H9 (cell line): ENCODE results near the gene DHX35. TPM values are rescaled to one million over a fixed set of nuclear protein-coding genes. Genes with fewer than 3 reads are reported as not detected.

Source experiments
- DNase-seq: peaks from one replicate; pipeline ENCODE4 v3.0.0-alpha.2; 2017
- H2AFZ ChIP-seq: one replicate; pipeline ENCODE4 v1.6.1; 2013; ENCODE audit warnings: mild to moderate bottlenecking, low read length, control low read depth, moderate library complexity
- H2AK5ac ChIP-seq: 2 replicates; pipeline ENCODE4 v1.6.1; 2013; ENCODE audit warnings: low read length, control low read depth, mixed read lengths; ENCODE audit not compliant: insufficient read length
- H2BK120ac ChIP-seq: one replicate; pipeline ENCODE4 v1.6.1; 2013; ENCODE audit warnings: low read depth, mild to moderate bottlenecking, low read length, control low read depth, inconsistent platforms; ENCODE audit not compliant: poor library complexity, severe bottlenecking
- H2BK12ac ChIP-seq: 2 replicates; pipeline ENCODE4 v1.6.1; 2013; ENCODE audit warnings: low read length, control low read depth, mixed read lengths, low read depth; ENCODE audit not compliant: insufficient read length
- H2BK15ac ChIP-seq: 2 replicates; pipeline ENCODE4 v1.6.1; 2013; ENCODE audit warnings: low read depth, low read length, control low read depth
- H2BK20ac ChIP-seq: one replicate; pipeline ENCODE4 v1.6.1; 2013; ENCODE audit warnings: low read depth, mild to moderate bottlenecking, low read length, control low read depth, inconsistent platforms; ENCODE audit not compliant: poor library complexity, severe bottlenecking
- H2BK5ac ChIP-seq: 2 replicates; pipeline ENCODE4 v1.6.1; 2013; ENCODE audit warnings: low read length, control low read depth, mixed read lengths; ENCODE audit not compliant: insufficient read length
- H3K14ac ChIP-seq: 2 replicates; pipeline ENCODE4 v1.6.1; 2013; ENCODE audit warnings: low read length, control low read depth; ENCODE audit not compliant: insufficient read depth
- H3K18ac ChIP-seq: 2 replicates; pipeline ENCODE4 v1.6.1; 2013; ENCODE audit warnings: low read depth, mild to moderate bottlenecking, mixed read lengths, low read length, control low read depth; ENCODE audit not compliant: insufficient read length
- H3K23ac ChIP-seq: 2 replicates; pipeline ENCODE4 v1.6.1; 2013; ENCODE audit warnings: low read length, control low read depth, mixed read lengths, low read depth; ENCODE audit not compliant: insufficient read length
- H3K23me2 ChIP-seq: 2 replicates; pipeline ENCODE4 v1.6.1; 2013; ENCODE audit warnings: low read depth, mild to moderate bottlenecking, mixed read lengths, low read length, control low read depth; ENCODE audit not compliant: insufficient read length, poor library complexity, severe bottlenecking
- H3K27ac ChIP-seq: 2 replicates; pipeline ENCODE4 v1.5.1; 2013; ENCODE audit warnings: low read length, control low read depth, mixed read lengths, low read depth; ENCODE audit not compliant: insufficient read length
- H3K27me3 ChIP-seq: 2 replicates; pipeline ENCODE4 v1.6.1; 2013; ENCODE audit warnings: low read length, control low read depth, inconsistent platforms; ENCODE audit not compliant: insufficient read depth
- H3K4ac ChIP-seq: 2 replicates; pipeline ENCODE4 v1.6.1; 2013; ENCODE audit warnings: low read depth, mild to moderate bottlenecking, control low read depth, inconsistent platforms, low read length, moderate library complexity
- H3K4me1 ChIP-seq: 2 replicates; pipeline ENCODE4 v1.6.1; 2013; ENCODE audit warnings: low read length, control low read depth, inconsistent platforms; ENCODE audit not compliant: insufficient read depth
- H3K4me2 ChIP-seq: 2 replicates; pipeline ENCODE4 v1.6.1; 2013; ENCODE audit warnings: low read length, control low read depth, mixed read lengths; ENCODE audit not compliant: insufficient read length, insufficient read depth
- H3K56ac ChIP-seq: 2 replicates; pipeline ENCODE4 v1.6.1; 2013; ENCODE audit warnings: low read depth, mild to moderate bottlenecking, mixed read lengths, low read length, control low read depth; ENCODE audit not compliant: insufficient read length
- H3K79me1 ChIP-seq: 2 replicates; pipeline ENCODE4 v1.6.1; 2013; ENCODE audit warnings: low read depth, mild to moderate bottlenecking, moderate library complexity, low read length, control low read depth, inconsistent platforms; ENCODE audit not compliant: insufficient read depth, poor library complexity, severe bottlenecking
- H3K79me2 ChIP-seq: 2 replicates; pipeline ENCODE4 v1.6.1; 2013; ENCODE audit warnings: low read length, control low read depth, inconsistent platforms; ENCODE audit not compliant: insufficient read depth
- H3K9ac ChIP-seq: 2 replicates; pipeline ENCODE4 v1.6.1; 2013; ENCODE audit warnings: low read length, control low read depth, mixed read lengths; ENCODE audit not compliant: insufficient read length; ENCODE audit errors: extremely low read depth
- H3K9me3 ChIP-seq: one replicate; pipeline ENCODE4 v1.6.1; 2013; ENCODE audit warnings: low read depth, low read length, inconsistent platforms; ENCODE audit not compliant: control insufficient read depth
- H3T11ph ChIP-seq: one replicate; pipeline ENCODE4 v1.6.1; 2013; ENCODE audit warnings: mild to moderate bottlenecking, low read length, control low read depth, inconsistent platforms
- H4K20me1 ChIP-seq: one replicate; pipeline ENCODE4 v1.6.1; 2013; ENCODE audit not compliant: control insufficient read depth, insufficient read length, insufficient read depth
- H4K5ac ChIP-seq: 2 replicates; pipeline ENCODE4 v1.6.1; 2013; ENCODE audit warnings: low read depth, mild to moderate bottlenecking, mixed read lengths, low read length, control low read depth; ENCODE audit not compliant: insufficient read length
- H4K8ac ChIP-seq: replicated peaks from 2 replicates; pipeline ENCODE4 v1.6.1; 2013; ENCODE audit warnings: low read length, control low read depth, mixed read lengths, low read depth; ENCODE audit not compliant: insufficient read length
- H4K91ac ChIP-seq: 2 replicates; pipeline ENCODE4 v1.6.1; 2013; ENCODE audit warnings: low read depth, mild to moderate bottlenecking, moderate library complexity, mixed read lengths, low read length, control low read depth; ENCODE audit not compliant: insufficient read length
- H3K27ac Mint-ChIP-seq, 3 experiments: 2 replicates in 2 of 3; 3 replicates in 1 of 3; pipeline ENCODE4 v1.8.0; 2020 to 2021; ENCODE audit warnings: mixed read lengths in 3 of 3, mild to moderate bottlenecking in 1 of 3, moderate library complexity in 1 of 3
- H3K27me3 Mint-ChIP-seq: 2 replicates; pipeline ENCODE4 v1.8.0; 2021; ENCODE audit warnings: low read depth, mild to moderate bottlenecking, moderate library complexity, mixed read lengths
- H3K36me3 Mint-ChIP-seq, 3 experiments: 2 replicates in 2 of 3; 3 replicates in 1 of 3; pipeline ENCODE4 v1.8.0; 2020 to 2021; ENCODE audit warnings: low read depth in 3 of 3, mixed read lengths in 3 of 3; ENCODE audit not compliant: insufficient read depth in 1 of 3
- H3K4me1 Mint-ChIP-seq, 2 experiments: 2 replicates each; pipeline ENCODE4 v1.8.0; 2020; ENCODE audit warnings: mixed read lengths in 2 of 2
- H3K4me3 Mint-ChIP-seq, 2 experiments: 2 replicates in 1 of 2; 3 replicates in 1 of 2; pipeline ENCODE4 v1.8.0; 2020 to 2021; ENCODE audit warnings: mild to moderate bottlenecking in 2 of 2, mixed read lengths in 2 of 2, moderate library complexity in 1 of 2
- H3K9me3 Mint-ChIP-seq, 2 experiments: 2 replicates in 1 of 2; 3 replicates in 1 of 2; pipeline ENCODE4 v1.8.0; 2020; ENCODE audit warnings: mild to moderate bottlenecking in 2 of 2, mixed read lengths in 2 of 2, moderate library complexity in 1 of 2
- WGBS: extraction: QIAGEN DNeasy Blood & Tissue Kit; methylation state at CpG from one replicate; pipeline ENCODE4 v1.1.7; 2013; ENCODE audit warnings: missing lambda C conversion rate, low lambda C conversion rate, mixed read lengths; ENCODE audit not compliant: insufficient read length; ENCODE audit errors: extremely low coverage; 5-methylcytosine and 5-hydroxymethylcytosine counted together
- total RNA-seq: library from RNA; stranded (reverse); gene quantifications from 2 replicates; pipeline ENCODE4 v1.2.1, GENCODE V29; 2021
- TF ChIP-seq, protein P1 (sequence below): fragments of 200-600 bp; sonication (generic); conservative IDR thresholded peaks from 3 replicates; pipeline ENCODE4 v1.8.0; 2021; ENCODE audit warnings: antibody characterized with exemption, mild to moderate bottlenecking

Gene DHX35
- total RNA-seq, 1 experiment from 2014 or later = 14.4 TPM

DNA sequence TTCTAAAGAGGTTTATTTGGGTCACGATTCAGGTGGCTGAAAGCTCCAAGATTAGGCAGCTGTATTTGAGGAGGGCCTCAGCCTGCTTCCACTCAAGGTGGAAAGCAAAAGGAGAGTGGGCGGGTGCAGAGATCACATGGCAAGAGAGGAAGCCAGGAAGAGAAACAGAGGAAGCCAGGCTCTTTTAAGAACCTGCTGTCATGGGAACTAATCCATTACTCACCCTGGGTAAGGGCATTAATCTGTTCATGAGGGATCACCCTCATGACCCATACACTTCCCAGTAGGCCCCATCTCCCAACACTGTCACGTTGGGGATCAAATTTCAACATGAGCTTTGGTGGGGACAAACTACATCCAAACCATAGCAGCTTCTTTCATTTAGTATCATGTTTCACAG, 53.9 kb downstream of the DHX35 start:
- no peak overlapping the region for H2BK120ac ChIP-seq
- no peaks in the 10 kb centered on the region for H4K20me1 ChIP-seq
- no peak overlapping the region for H2AFZ ChIP-seq
- no peak overlapping the region for H3K14ac ChIP-seq
- Mint-ChIP-seq H3K4me3 (no peak overlapping the region), H3K27me3 (no peaks in the 10 kb centered on the region), H3K9me3 (peaks cover 0 to 4% of the 10 kb centered on the region in 2 experiments; a peak in 1 of 5 replicates), H3K27ac (peak overlapping the region in 1 of 3 experiments; percentile 52; a peak in 2 of 7 replicates), H3K36me3 (peaks cover 31 to 71% (median 66%) of the 10 kb centered on the region in 3 experiments), H3K4me1 (peaks cover 3 to 4% of the 10 kb centered on the region in 2 experiments; a peak in 3 of 4 replicates)
- no peak overlapping the region for H3K27ac ChIP-seq
- H3K27me3 ChIP-seq = no peaks in the 10 kb centered on the region
- DNase-seq = no peak
- H4K8ac ChIP-seq = no peak overlapping the region
- no peaks in the 10 kb centered on the region for H3K79me1 ChIP-seq
- H4K91ac ChIP-seq = no peak overlapping the region
- H3K23me2 ChIP-seq = no peaks in the 10 kb centered on the region
- no peak overlapping the region for H4K5ac ChIP-seq
- H2BK15ac ChIP-seq = no peak overlapping the region
- H3T11ph ChIP-seq = no peak overlapping the region
- H3K4ac ChIP-seq = no peak overlapping the region
- TF ChIP-seq, protein P1, sequence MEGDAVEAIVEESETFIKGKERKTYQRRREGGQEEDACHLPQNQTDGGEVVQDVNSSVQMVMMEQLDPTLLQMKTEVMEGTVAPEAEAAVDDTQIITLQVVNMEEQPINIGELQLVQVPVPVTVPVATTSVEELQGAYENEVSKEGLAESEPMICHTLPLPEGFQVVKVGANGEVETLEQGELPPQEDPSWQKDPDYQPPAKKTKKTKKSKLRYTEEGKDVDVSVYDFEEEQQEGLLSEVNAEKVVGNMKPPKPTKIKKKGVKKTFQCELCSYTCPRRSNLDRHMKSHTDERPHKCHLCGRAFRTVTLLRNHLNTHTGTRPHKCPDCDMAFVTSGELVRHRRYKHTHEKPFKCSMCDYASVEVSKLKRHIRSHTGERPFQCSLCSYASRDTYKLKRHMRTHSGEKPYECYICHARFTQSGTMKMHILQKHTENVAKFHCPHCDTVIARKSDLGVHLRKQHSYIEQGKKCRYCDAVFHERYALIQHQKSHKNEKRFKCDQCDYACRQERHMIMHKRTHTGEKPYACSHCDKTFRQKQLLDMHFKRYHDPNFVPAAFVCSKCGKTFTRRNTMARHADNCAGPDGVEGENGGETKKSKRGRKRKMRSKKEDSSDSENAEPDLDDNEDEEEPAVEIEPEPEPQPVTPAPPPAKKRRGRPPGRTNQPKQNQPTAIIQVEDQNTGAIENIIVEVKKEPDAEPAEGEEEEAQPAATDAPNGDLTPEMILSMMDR = no peak
- no peaks in the 10 kb centered on the region for H3K4me1 ChIP-seq
- H2BK12ac ChIP-seq = no peak overlapping the region
- no peak overlapping the region for H3K18ac ChIP-seq
- no peak overlapping the region for H3K23ac ChIP-seq
- H3K79me2 ChIP-seq = no peaks in the 10 kb centered on the region
- no peak overlapping the region for H3K56ac ChIP-seq
- no peak overlapping the region for H3K9ac ChIP-seq
- no peak overlapping the region for H2BK20ac ChIP-seq
- WGBS = no CpG with 5 or more reads among the region's 3 CpGs
- no peak overlapping the region for H2AK5ac ChIP-seq
- no peak overlapping the region for H3K4me2 ChIP-seq
- no peaks in the 10 kb centered on the region for H3K9me3 ChIP-seq
- H2BK5ac ChIP-seq = no peak overlapping the region
